ENCODE results near the gene CLK2. TPM values are rescaled to one million over a fixed set of nuclear protein-coding genes. Genes with fewer than 3 reads are reported as not detected.

CLK2 gene
- total and polyA plus RNA-seq, 2 donors (not counting 3 experiments of a cell fraction or from before 2014, with no cell fraction given), result 69.1 to 80.9 TPM

GRCh38 chr1:155300553-155301329 lies 27.4 kb upstream of the CLK2 start:
- H3K79me2 ChIP-seq (ENCODE audit: control insufficient read depth, insufficient read depth, low read length), result no peaks in the 10 kb centered on the region
- H3K27ac ChIP-seq (ENCODE audit: insufficient read depth, low read depth, low read length), result no peak overlapping the region
- no peaks in the 10 kb centered on the region for H3K9me1 ChIP-seq (replicated peaks; ENCODE audit: control insufficient read depth, extremely low read depth, insufficient read depth, low read length)
- no peak overlapping the region for H3K4me2 ChIP-seq (ENCODE audit: insufficient read depth, low read length)
- H3K9ac ChIP-seq (replicated peaks; ENCODE audit: extremely low read depth, insufficient read depth, low read length), result no peak overlapping the region
- CTCF ChIA-PET, result interaction anchor here (1.3 to 1.6 kb wide), 2 partner anchors 22 kb away, joined by 3 to 5 read pairs; no protein-coding TSS in a partner anchor
- FAIRE-seq (no peak), DNase-seq (ENCODE audit: low read depth, low spot score) (no peak)
- no peaks in the 10 kb centered on the region for H3K9me3 ChIP-seq (replicated peaks; ENCODE audit: control insufficient read depth, insufficient read depth, low read length)
- H3K36me3 ChIP-seq (ENCODE audit: control insufficient read depth in 2 of 2, extremely low read depth in 1 of 2, insufficient read depth in 2 of 2, low read length in 2 of 2), result no peaks in the 10 kb centered on the region
- dilution Hi-C loops (cut with MboI; ENCODE audit: extremely low pct_ligation_motif_present, low sequenced_read_pairs) (no loop called here), intact Hi-C loops (cut with micrococcal nuclease) (no loop called here)
- H3K4me3 ChIP-seq (replicated peaks in 1 of 3; ENCODE audit: insufficient read depth in 1 of 3, low read depth in 1 of 3, low read length in 3 of 3), result no peak overlapping the region
- no TSS peak for BruUV-seq (replicated peaks)
- peaks cover 10 to 12% of the 10 kb centered on the region in 2 experiments for H3K27me3 ChIP-seq (ENCODE audit: control insufficient read depth in 2 of 2, insufficient read depth in 2 of 2, low read length in 2 of 2)
- H2AFZ ChIP-seq (ENCODE audit: low read depth, low read length), result no peak overlapping the region
- POLR2A ChIA-PET, result no interaction called here
- no peaks in the 10 kb centered on the region for H3K4me1 ChIP-seq (ENCODE audit: control insufficient read depth, extremely low read depth, insufficient read depth, low read length)
- TF ChIP-seq CTCF (IDR thresholded peaks at IDR 0.05; ENCODE audit: extremely low read depth in 1 of 2, insufficient read depth in 1 of 2, low read depth in 1 of 2, low read length in 2 of 2) (no peak), FOS (IDR thresholded peaks at IDR 0.05; ENCODE audit: borderline replicate concordance, insufficient read depth, low read length) (no peak), POLR2AphosphoS5 (IDR thresholded peaks at IDR 0.05; ENCODE audit: insufficient read depth, low read depth, low read length) (no peak), MYC (IDR thresholded peaks at IDR 0.05; ENCODE audit: low read depth, low read length) (no peak), GATA2 (IDR thresholded peaks at IDR 0.05; ENCODE audit: insufficient read depth, insufficient read length, low read depth, low read length) (no peak), POLR2A (IDR thresholded peaks at IDR 0.05; ENCODE audit: low read depth, low read length) (no peak), JUN (IDR thresholded peaks at IDR 0.05; ENCODE audit: borderline replicate concordance, insufficient read depth, insufficient read length, low read depth) (no peak), MAX (IDR thresholded peaks at IDR 0.05; ENCODE audit: insufficient read depth, insufficient read length) (no peak), EZH2 (IDR thresholded peaks at IDR 0.05; ENCODE audit: borderline replicate concordance, low read depth, low read length, severe bottlenecking) (no peak)
- H4K20me1 ChIP-seq (replicated peaks; ENCODE audit: control insufficient read depth, extremely low read depth, insufficient read depth, low read length), result no peaks in the 10 kb centered on the region

Measured in endothelial cell of umbilical vein (primary cell).